IPS-20b (cell line): ENCODE results near the gene SMIM8.

Source experiments
- H3K27ac ChIP-seq: one replicate; pipeline ENCODE4 v1.5.1; 2013; ENCODE audit warnings: low read length
- H3K27me3 ChIP-seq: 2 replicates; pipeline ENCODE4 v1.6.1; 2013; ENCODE audit warnings: mild to moderate bottlenecking, low read length, inconsistent platforms; ENCODE audit not compliant: insufficient read depth
- H3K36me3 ChIP-seq: 2 replicates; pipeline ENCODE4 v1.6.1; 2013; ENCODE audit warnings: low read depth, mild to moderate bottlenecking, inconsistent platforms, low read length, moderate library complexity; ENCODE audit not compliant: insufficient read depth
- H3K4me1 ChIP-seq: 2 replicates; pipeline ENCODE4 v1.6.1; 2013; ENCODE audit warnings: mild to moderate bottlenecking, control low read depth, inconsistent platforms, low read length, moderate library complexity; ENCODE audit not compliant: insufficient read depth
- H3K4me3 ChIP-seq: 2 replicates; pipeline ENCODE4 v1.5.1; 2013; ENCODE audit warnings: mild to moderate bottlenecking, low read length, inconsistent platforms
- H3K9ac ChIP-seq: 2 replicates; pipeline ENCODE4 v1.6.1; 2013; ENCODE audit warnings: low read depth, mild to moderate bottlenecking, inconsistent platforms, low read length, moderate library complexity
- H3K9me3 ChIP-seq: 2 replicates; pipeline ENCODE4 v1.6.1; 2013; ENCODE audit warnings: mild to moderate bottlenecking, low read depth, low read length, inconsistent platforms; ENCODE audit not compliant: insufficient read depth

SMIM8 gene

GRCh38 chr6:87366072-87366827 lies 43.9 kb downstream of the SMIM8 start:
- no peak overlapping the region for H3K9ac ChIP-seq
- peaks cover 36% of the 10 kb centered on the region for H3K9me3 ChIP-seq
- H3K4me3 ChIP-seq, result no peak overlapping the region
- no peak overlapping the region for H3K27ac ChIP-seq
- H3K36me3 ChIP-seq, result no peaks in the 10 kb centered on the region
- no peaks in the 10 kb centered on the region for H3K4me1 ChIP-seq
- no peaks in the 10 kb centered on the region for H3K27me3 ChIP-seq

GRCh38 chr6:87366899-87367298 lies 44.5 kb downstream of the SMIM8 start:
- H3K4me3 ChIP-seq, result no peak overlapping the region
- no peak overlapping the region for H3K9ac ChIP-seq
- no peaks in the 10 kb centered on the region for H3K4me1 ChIP-seq
- H3K27ac ChIP-seq, result no peak overlapping the region
- H3K27me3 ChIP-seq, result no peaks in the 10 kb centered on the region
- peaks cover 36% of the 10 kb centered on the region for H3K9me3 ChIP-seq
- H3K36me3 ChIP-seq, result no peaks in the 10 kb centered on the region

- Histone ChIP-seq H3K27me3 (no peaks in the 10 kb centered on the region), H3K9ac (no peak overlapping the region), H3K9me3 (peaks cover 19% of the 10 kb centered on the region), H3K4me3 (no peak overlapping the region), H3K36me3 (no peaks in the 10 kb centered on the region), H3K27ac (no peak overlapping the region), H3K4me1 (no peaks in the 10 kb centered on the region)
These were observed 51.0 kb downstream of the SMIM8 start for GRCh38 chr6:87373377-87373776.

- Histone ChIP-seq H3K9ac (no peak overlapping the region), H3K9me3 (0 out of 2 replicates have a peak, but pooled peaks cover 4% of the 10 kb centered on the region), H3K36me3 (no peaks in the 10 kb centered on the region), H3K27ac (no peak overlapping the region), H3K4me3 (no peak overlapping the region), H3K4me1 (no peaks in the 10 kb centered on the region), H3K27me3 (no peaks in the 10 kb centered on the region)
These were observed 52.9 kb downstream of the SMIM8 start for GRCh38 chr6:87375315-87375714.

GRCh38 chr6:87376643-87377042 lies 54.3 kb downstream of the SMIM8 start:
- Histone ChIP-seq H3K27ac (no peak overlapping the region), H3K4me1 (no peaks in the 10 kb centered on the region), H3K4me3 (no peak overlapping the region), H3K27me3 (no peaks in the 10 kb centered on the region), H3K9me3 (0 out of 2 replicates have a peak, but pooled peaks cover 4% of the 10 kb centered on the region), H3K9ac (no peak overlapping the region), H3K36me3 (no peaks in the 10 kb centered on the region)

GRCh38 chr6:87378947-87379346 lies 56.6 kb downstream of the SMIM8 start:
- no peaks in the 10 kb centered on the region for H3K27me3 ChIP-seq
- no peaks in the 10 kb centered on the region for H3K36me3 ChIP-seq
- no peaks in the 10 kb centered on the region for H3K4me1 ChIP-seq
- H3K27ac ChIP-seq, result no peak overlapping the region
- no peak overlapping the region for H3K9ac ChIP-seq
- H3K4me3 ChIP-seq, result no peak overlapping the region
- H3K9me3 ChIP-seq, result no peaks in the 10 kb centered on the region

GRCh38 chr6:87382861-87383260 lies 60.5 kb downstream of the SMIM8 start:
- H3K9me3 ChIP-seq, result no peaks in the 10 kb centered on the region

GRCh38 chr6:87384038-87384437 lies 61.6 kb downstream of the SMIM8 start:
- H3K9ac ChIP-seq, result no peak overlapping the region
- no peaks in the 10 kb centered on the region for H3K27me3 ChIP-seq
- H3K4me1 ChIP-seq, result no peaks in the 10 kb centered on the region
- no peak overlapping the region for H3K4me3 ChIP-seq
- no peaks in the 10 kb centered on the region for H3K36me3 ChIP-seq
- H3K9me3 ChIP-seq, result no peaks in the 10 kb centered on the region
- H3K27ac ChIP-seq, result no peak overlapping the region

More at GRCh38 chr6:87382861-87383260, 60.5 kb downstream of the SMIM8 start:
- H3K36me3 ChIP-seq, result no peaks in the 10 kb centered on the region
- no peak overlapping the region for H3K27ac ChIP-seq
- H3K4me1 ChIP-seq, result no peaks in the 10 kb centered on the region
- H3K9ac ChIP-seq, result no peak overlapping the region
- no peaks in the 10 kb centered on the region for H3K27me3 ChIP-seq
- no peak overlapping the region for H3K4me3 ChIP-seq

GRCh38 chr6:87384449-87384848 lies 62.1 kb downstream of the SMIM8 start:
- Histone ChIP-seq H3K36me3 (no peaks in the 10 kb centered on the region), H3K4me1 (no peaks in the 10 kb centered on the region), H3K27me3 (no peaks in the 10 kb centered on the region), H3K27ac (no peak overlapping the region), H3K9me3 (no peaks in the 10 kb centered on the region), H3K9ac (no peak overlapping the region), H3K4me3 (no peak overlapping the region)

- no peak overlapping the region for H3K27ac ChIP-seq
These were observed 68.9 kb downstream of the SMIM8 start for GRCh38 chr6:87391334-87391733.

More at GRCh38 chr6:87391334-87391733, 68.9 kb downstream of the SMIM8 start:
- no peaks in the 10 kb centered on the region for H3K4me1 ChIP-seq
- H3K27me3 ChIP-seq, result no peaks in the 10 kb centered on the region
- no peaks in the 10 kb centered on the region for H3K36me3 ChIP-seq
- H3K9me3 ChIP-seq, result no peaks in the 10 kb centered on the region
- H3K4me3 ChIP-seq, result no peak overlapping the region
- H3K9ac ChIP-seq, result no peak overlapping the region
